ENCODE data around the gene ACAA1.

Gene ACAA1

DNA sequence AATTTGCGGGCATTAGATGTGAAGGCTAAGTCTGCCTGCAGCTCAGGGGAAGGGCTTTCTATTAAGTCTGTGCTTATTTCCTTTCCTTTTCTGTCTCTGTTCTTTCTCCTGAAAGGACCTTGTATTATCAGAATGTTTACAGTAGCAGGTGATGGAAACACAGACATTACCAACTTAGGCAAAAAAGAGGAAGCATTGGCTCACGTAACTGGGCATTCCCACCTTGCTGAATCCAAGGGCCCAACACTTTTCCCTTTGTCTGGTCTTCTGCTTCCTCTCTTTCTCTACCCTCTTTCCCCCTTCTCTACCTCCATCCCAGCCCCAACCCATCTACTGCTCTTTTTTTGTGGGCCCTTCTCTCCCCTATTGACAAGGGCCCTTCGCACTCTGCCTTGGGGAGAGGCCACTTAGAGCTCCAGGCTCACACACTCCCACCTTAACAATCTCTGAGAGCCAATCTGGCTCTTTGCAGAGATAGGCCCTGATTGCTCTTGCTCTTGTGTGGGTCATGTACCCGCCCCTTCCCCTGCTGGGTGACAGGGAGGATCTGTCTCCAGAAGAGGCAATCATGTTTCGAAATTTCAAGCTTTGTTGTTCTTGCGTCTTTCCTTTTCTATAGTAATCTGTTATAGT lies 35.0 kb downstream of the ACAA1 start:
- TF ChIP-seq, protein P1, sequence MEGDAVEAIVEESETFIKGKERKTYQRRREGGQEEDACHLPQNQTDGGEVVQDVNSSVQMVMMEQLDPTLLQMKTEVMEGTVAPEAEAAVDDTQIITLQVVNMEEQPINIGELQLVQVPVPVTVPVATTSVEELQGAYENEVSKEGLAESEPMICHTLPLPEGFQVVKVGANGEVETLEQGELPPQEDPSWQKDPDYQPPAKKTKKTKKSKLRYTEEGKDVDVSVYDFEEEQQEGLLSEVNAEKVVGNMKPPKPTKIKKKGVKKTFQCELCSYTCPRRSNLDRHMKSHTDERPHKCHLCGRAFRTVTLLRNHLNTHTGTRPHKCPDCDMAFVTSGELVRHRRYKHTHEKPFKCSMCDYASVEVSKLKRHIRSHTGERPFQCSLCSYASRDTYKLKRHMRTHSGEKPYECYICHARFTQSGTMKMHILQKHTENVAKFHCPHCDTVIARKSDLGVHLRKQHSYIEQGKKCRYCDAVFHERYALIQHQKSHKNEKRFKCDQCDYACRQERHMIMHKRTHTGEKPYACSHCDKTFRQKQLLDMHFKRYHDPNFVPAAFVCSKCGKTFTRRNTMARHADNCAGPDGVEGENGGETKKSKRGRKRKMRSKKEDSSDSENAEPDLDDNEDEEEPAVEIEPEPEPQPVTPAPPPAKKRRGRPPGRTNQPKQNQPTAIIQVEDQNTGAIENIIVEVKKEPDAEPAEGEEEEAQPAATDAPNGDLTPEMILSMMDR (IDR thresholded peaks at IDR 0.05; ENCODE audit: low read depth, low read length): no peak
- H3K4me3 ChIP-seq (ENCODE audit: low read depth, low read length): no peak overlapping the region
- no peak for DNase-seq (ENCODE audit: low read depth, low spot score)
- in situ Hi-C loops (cut with HindIII; ENCODE audit: low sequenced_read_pairs): no loop called here

DNA sequence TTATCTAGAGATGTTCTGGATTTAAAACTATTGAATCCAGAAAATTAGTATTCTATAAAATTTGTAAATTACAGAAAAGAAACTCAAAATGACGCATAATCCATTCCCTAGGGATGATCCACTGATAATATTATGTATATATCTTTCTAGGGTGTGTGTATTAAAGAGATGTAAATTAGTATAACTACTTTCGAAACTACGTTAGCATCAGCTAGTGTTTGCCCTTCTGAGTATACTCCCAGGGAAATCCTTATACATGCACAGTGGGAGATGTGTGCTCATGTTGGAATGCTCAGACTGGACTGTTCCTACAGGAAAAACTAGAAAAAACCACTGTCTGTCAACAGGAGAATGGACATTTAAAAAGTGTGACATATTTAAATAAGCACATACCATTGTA lies 36.4 kb downstream of the ACAA1 start:
- no peak for DNase-seq (ENCODE audit: low read depth, low spot score)
- TF ChIP-seq, protein P1 (IDR thresholded peaks at IDR 0.05; ENCODE audit: low read depth, low read length): no peak
- no peak overlapping the region for H3K4me3 ChIP-seq (ENCODE audit: low read depth, low read length)
- in situ Hi-C loops (cut with HindIII; ENCODE audit: low sequenced_read_pairs): no loop called here

DNA sequence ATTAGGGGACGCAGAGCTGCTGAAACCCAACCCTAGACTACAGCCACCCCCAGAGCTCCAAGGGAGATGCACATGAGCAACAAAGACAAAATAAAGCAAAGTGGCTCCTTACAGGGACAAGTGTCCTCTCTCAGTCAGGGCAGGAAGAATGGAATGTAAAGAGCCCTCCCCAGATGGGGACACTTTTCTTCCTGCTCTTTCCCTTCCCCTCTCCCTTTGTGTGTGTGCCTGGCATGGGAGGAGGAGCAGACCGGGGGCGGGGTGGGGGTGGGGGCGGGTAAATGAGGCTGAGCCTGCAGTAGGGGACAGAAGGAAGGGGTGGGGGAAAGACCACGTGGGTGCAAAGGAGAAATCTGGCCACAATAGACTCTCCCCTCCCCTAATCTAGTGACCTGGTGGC lies 37.4 kb downstream of the ACAA1 start:
- no peak overlapping the region for H3K4me3 ChIP-seq (ENCODE audit: low read depth, low read length)
- DNase-seq (ENCODE audit: low read depth, low spot score): no peak
- in situ Hi-C loops (cut with HindIII; ENCODE audit: low sequenced_read_pairs): no loop called here
- TF ChIP-seq, protein P1 (IDR thresholded peaks at IDR 0.05; ENCODE audit: low read depth, low read length): no peak

DNA sequence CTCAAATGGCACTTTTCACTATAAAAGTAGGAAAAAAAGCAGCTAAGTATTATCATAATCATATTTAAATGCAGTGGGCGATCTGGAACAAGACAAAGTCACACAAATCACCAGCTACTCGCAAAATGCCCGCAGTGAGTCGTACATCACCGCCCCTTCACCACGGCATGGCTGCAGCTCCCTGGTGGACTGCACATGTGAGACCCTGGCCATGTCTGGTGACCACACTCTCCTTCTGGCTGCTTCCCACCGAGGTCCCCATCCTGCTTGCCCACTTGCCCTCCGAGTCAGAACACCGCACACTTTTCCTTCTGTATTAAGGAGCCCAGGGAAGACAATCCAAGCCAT lies 38.6 kb downstream of the ACAA1 start:
- in situ Hi-C loops (cut with HindIII; ENCODE audit: low sequenced_read_pairs): no loop called here
- TF ChIP-seq, protein P1 (IDR thresholded peaks at IDR 0.05; ENCODE audit: low read depth, low read length): no peak
- no peak for DNase-seq (ENCODE audit: low read depth, low spot score)
- no peak overlapping the region for H3K4me3 ChIP-seq (ENCODE audit: low read depth, low read length)

DNA sequence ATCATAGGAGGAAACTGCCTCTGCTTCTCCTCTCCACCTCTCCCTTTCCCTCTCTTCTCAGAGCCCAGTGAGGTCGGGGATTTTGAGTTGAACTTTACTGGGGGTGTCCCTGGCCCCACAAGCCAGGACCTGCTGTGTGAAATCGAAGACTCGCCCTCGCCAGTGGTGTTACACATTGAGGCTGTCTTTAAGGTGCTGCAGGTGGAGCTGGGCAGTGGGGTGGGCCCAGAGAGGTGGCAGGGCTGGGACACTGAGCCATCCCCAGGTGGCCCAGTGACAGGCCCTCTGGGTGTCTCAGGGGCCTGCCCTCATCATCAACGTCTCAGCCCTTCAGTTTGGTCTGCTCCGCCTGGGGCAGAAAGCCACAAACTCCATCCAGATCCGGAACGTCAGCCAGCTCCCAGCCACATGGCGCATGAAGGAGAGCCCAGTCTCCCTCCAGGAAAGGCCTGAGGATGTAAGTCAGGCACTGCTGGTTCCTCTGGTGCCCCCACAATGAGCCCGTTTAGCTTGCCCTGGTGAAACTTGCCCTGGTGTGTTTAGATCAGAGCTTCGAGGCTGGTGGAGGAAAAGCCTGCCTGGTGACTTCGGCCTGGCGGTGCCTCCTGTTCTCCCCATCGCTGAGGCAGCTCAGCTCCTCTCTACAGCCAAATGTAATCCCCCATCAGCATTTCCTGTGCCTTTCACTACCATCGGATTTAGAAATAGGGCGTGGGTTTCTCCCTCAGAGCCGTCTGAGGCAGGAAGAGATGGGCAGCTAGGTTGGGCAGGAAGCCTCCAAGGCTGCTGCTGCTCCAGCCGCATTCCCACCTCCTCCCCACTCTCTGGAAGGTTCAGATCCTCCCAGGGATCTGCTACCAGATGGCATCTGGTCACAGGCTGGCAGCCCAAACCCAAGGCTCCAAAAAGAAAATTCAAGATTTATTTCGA lies 39.2 kb downstream of the ACAA1 start:
- TF ChIP-seq, protein P1 (IDR thresholded peaks at IDR 0.05; ENCODE audit: low read depth, low read length): no peak
- DNase-seq (ENCODE audit: low read depth, low spot score): no peak
- in situ Hi-C loops (cut with HindIII; ENCODE audit: low sequenced_read_pairs): no loop called here
- H3K4me3 ChIP-seq (ENCODE audit: low read depth, low read length): no peak overlapping the region

DNA sequence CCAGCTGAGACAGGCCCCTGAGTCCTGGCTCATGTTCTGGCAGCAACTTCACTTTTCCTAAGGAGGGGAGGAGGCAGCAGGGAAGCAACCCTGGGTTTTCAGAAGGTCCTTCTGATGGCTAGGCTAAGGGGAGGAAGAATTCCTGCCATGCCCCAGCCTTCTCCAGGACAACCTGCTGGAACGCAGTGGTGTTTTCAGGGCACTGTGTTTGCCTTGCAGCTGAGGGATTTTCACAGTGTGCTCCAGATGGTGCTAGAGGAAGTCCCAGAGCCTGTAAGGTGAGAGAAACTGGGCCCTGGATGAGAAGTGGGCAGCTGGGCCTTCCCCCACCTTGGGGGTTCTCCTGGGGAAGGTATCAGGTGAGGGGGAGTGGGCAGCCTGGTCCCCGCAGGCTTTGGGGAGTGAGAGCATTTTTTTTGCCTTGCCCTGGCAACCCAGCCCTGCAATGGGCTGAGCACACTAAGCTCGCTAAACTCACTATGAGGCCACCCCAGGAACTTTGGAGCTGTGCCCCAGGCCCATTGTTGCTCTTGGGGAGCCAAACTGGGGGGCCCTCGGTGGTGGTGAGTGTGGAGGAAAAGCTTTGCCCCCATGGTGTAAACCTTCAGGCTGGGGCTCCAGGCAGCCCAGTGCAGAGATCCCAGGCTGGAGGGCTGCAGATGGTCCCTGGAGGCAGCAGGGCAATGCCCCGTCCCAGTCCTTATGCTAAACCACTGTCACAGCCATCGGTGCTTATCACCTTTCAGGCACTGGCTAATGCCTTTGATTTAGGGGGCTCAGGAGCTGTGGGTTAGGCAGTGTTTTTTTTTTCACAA lies 41.1 kb downstream of the ACAA1 start:
- in situ Hi-C loops (cut with HindIII; ENCODE audit: low sequenced_read_pairs): no loop called here
- DNase-seq (ENCODE audit: low read depth, low spot score): no peak
- TF ChIP-seq, protein P1 (IDR thresholded peaks at IDR 0.05; ENCODE audit: low read depth, low read length): no peak
- no peak overlapping the region for H3K4me3 ChIP-seq (ENCODE audit: low read depth, low read length)

All from astrocyte of the spinal cord (primary cell).